ENCODE measurements around the gene ITGA7.

The ITGA7 gene

GRCh38 chr12:55733858-55734257, 26.2 kb upstream of the ITGA7 start:
- FAIRE-seq (no peak), DNase-seq (ENCODE audit: low spot score) (no peak)

- FAIRE-seq (no peak), DNase-seq (ENCODE audit: low spot score) (no peak)
These were observed 25.4 kb upstream of the ITGA7 start for GRCh38 chr12:55733021-55733555.

- no peak for FAIRE-seq
These were observed 24.6 kb upstream of the ITGA7 start for GRCh38 chr12:55732288-55732687.

GRCh38 chr12:55729819-55730818, 22.4 kb upstream of the ITGA7 start:
- DNase-seq (ENCODE audit: low spot score): peak; percentile 44
- FAIRE-seq: no peak

More at GRCh38 chr12:55732288-55732687, 24.6 kb upstream of the ITGA7 start:
- no peak for DNase-seq (ENCODE audit: low spot score)

- peak; percentile 94 for DNase-seq (ENCODE audit: low spot score)
- FAIRE-seq: no peak
These were observed 21.5 kb upstream of the ITGA7 start, which contains the start of gene CD63 for GRCh38 chr12:55728939-55729818. CD63 (minus strand) TSS chr12:55729009; CDS start chr12:55728341, 668 bp downstream.

GRCh38 chr12:55728186-55728938, 20.7 kb upstream of the ITGA7 start:
- no peak for FAIRE-seq
- peak; percentile 73 for DNase-seq (ENCODE audit: low spot score)

- DNase-seq (ENCODE audit: low spot score): no peak
- FAIRE-seq: no peak
These were observed 20.0 kb upstream of the ITGA7 start for GRCh38 chr12:55727643-55728185.

- DNase-seq (ENCODE audit: low spot score) (no peak), FAIRE-seq (no peak)
These were observed 19.3 kb upstream of the ITGA7 start for GRCh38 chr12:55726971-55727370.

GRCh38 chr12:55725556-55725955, 17.9 kb upstream of the ITGA7 start:
- FAIRE-seq (no peak), DNase-seq (ENCODE audit: low spot score) (no peak)

GRCh38 chr12:55724940-55725309, 17.2 kb upstream of the ITGA7 start:
- DNase-seq (ENCODE audit: low spot score) (no peak), FAIRE-seq (no peak)

- no peak for FAIRE-seq
- DNase-seq (ENCODE audit: low spot score): no peak
These were observed 16.7 kb upstream of the ITGA7 start for GRCh38 chr12:55724226-55724939.

GRCh38 chr12:55723516-55724225, 16.0 kb upstream of the ITGA7 start:
- no peak for FAIRE-seq
- no peak for DNase-seq (ENCODE audit: low spot score)

GRCh38 chr12:55722948-55723347, 15.2 kb upstream of the ITGA7 start:
- DNase-seq (ENCODE audit: low spot score) (no peak), FAIRE-seq (no peak)

- DNase-seq (ENCODE audit: low spot score) (no peak), FAIRE-seq (no peak)
These were observed 14.0 kb upstream of the ITGA7 start for GRCh38 chr12:55721601-55722213.

GRCh38 chr12:55720894-55721444, 13.3 kb upstream of the ITGA7 start:
- FAIRE-seq: peak; percentile 89
- peak; percentile 76 for DNase-seq (ENCODE audit: low spot score)

GRCh38 chr12:55720071-55720564, 12.4 kb upstream of the ITGA7 start, which contains the start of gene RDH5:
RDH5 (plus strand) TSS chr12:55720393; CDS start chr12:55721185, 792 bp downstream.
- FAIRE-seq (no peak), DNase-seq (ENCODE audit: low spot score) (no peak)

GRCh38 chr12:55719371-55719770, 11.7 kb upstream of the ITGA7 start:
- FAIRE-seq (no peak), DNase-seq (ENCODE audit: low spot score) (no peak)

- FAIRE-seq (no peak), DNase-seq (ENCODE audit: low spot score) (no peak)
These were observed 11.0 kb upstream of the ITGA7 start for GRCh38 chr12:55718624-55719275.

All from urothelium cell line (cell line).